HL-60 (cell line): Measurements from ENCODE around the gene SLFN12L.

Experiments
- GABPA ChIP-seq: IDR thresholded peaks from 2 replicates; pipeline ENCODE4 v1.6.1; 2012; ENCODE audit warnings: low read depth
- POLR2AphosphoS5 ChIP-seq: IDR thresholded peaks from 2 replicates; pipeline ENCODE4 v1.6.1; 2012; ENCODE audit warnings: low read depth
- SPI1 ChIP-seq: IDR thresholded peaks from 2 replicates; pipeline ENCODE4 v1.6.1; 2012; ENCODE audit warnings: low read depth, mild to moderate bottlenecking, borderline replicate concordance
- TF ChIP-seq, protein P1 (sequence below): IDR thresholded peaks from one replicate; pipeline ENCODE4 v1.5.1; 2011; ENCODE audit warnings: low read length, control low read depth, inconsistent platforms; ENCODE audit not compliant: insufficient read depth
- TF ChIP-seq, protein P2 (sequence below): IDR thresholded peaks from 2 replicates; pipeline ENCODE4 v1.6.1; 2012; ENCODE audit warnings: low read depth; ENCODE audit not compliant: insufficient replicate concordance

DNA sequence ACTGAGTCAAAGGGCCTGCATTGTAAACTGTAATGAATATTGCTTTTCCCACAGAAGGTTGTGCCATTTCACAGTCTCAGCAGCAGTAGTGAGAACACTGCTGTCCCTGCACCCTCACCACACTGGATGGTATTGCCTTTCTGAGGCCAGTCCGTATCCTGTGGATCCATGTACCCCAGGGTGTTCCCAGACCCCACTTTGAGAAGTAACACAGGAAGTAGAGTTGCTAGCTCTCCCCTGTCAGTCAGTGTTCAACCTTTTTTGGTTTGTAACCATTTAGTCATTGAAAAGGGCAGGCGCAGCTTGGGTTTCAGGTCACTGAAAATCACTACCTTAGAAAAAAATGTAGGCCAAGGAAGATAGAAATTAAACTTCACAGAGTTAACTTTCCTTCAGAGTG lies 37.9 kb downstream of the SLFN12L start:
- TF ChIP-seq GABPA: no peak
- TF ChIP-seq, protein P1, sequence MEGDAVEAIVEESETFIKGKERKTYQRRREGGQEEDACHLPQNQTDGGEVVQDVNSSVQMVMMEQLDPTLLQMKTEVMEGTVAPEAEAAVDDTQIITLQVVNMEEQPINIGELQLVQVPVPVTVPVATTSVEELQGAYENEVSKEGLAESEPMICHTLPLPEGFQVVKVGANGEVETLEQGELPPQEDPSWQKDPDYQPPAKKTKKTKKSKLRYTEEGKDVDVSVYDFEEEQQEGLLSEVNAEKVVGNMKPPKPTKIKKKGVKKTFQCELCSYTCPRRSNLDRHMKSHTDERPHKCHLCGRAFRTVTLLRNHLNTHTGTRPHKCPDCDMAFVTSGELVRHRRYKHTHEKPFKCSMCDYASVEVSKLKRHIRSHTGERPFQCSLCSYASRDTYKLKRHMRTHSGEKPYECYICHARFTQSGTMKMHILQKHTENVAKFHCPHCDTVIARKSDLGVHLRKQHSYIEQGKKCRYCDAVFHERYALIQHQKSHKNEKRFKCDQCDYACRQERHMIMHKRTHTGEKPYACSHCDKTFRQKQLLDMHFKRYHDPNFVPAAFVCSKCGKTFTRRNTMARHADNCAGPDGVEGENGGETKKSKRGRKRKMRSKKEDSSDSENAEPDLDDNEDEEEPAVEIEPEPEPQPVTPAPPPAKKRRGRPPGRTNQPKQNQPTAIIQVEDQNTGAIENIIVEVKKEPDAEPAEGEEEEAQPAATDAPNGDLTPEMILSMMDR: no peak
- no peak for TF ChIP-seq POLR2AphosphoS5
- TF ChIP-seq, protein P2, sequence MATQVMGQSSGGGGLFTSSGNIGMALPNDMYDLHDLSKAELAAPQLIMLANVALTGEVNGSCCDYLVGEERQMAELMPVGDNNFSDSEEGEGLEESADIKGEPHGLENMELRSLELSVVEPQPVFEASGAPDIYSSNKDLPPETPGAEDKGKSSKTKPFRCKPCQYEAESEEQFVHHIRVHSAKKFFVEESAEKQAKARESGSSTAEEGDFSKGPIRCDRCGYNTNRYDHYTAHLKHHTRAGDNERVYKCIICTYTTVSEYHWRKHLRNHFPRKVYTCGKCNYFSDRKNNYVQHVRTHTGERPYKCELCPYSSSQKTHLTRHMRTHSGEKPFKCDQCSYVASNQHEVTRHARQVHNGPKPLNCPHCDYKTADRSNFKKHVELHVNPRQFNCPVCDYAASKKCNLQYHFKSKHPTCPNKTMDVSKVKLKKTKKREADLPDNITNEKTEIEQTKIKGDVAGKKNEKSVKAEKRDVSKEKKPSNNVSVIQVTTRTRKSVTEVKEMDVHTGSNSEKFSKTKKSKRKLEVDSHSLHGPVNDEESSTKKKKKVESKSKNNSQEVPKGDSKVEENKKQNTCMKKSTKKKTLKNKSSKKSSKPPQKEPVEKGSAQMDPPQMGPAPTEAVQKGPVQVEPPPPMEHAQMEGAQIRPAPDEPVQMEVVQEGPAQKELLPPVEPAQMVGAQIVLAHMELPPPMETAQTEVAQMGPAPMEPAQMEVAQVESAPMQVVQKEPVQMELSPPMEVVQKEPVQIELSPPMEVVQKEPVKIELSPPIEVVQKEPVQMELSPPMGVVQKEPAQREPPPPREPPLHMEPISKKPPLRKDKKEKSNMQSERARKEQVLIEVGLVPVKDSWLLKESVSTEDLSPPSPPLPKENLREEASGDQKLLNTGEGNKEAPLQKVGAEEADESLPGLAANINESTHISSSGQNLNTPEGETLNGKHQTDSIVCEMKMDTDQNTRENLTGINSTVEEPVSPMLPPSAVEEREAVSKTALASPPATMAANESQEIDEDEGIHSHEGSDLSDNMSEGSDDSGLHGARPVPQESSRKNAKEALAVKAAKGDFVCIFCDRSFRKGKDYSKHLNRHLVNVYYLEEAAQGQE: no peak
- no peak for TF ChIP-seq SPI1
